Measurements from ENCODE around the gene SAXO2. TPM values are rescaled to one million over a fixed set of nuclear protein-coding genes. Genes with fewer than 3 reads are reported as not detected.

SAXO2 gene
- total RNA-seq, 6 experiments from 2014 or later, result 1.1 to 2.1 (median 1.4) TPM

GRCh38 chr15:82300883-82301282 lies 38.3 kb downstream of the SAXO2 start:
- no peaks in the 10 kb centered on the region for H3K36me3 Mint-ChIP-seq (ENCODE audit: low read depth)
- peaks cover 13% of the 10 kb centered on the region for H3K4me1 Mint-ChIP-seq (ENCODE audit: low read depth)
- no peak for TF ChIP-seq CTCF (IDR thresholded peaks at IDR 0.05)
- no peak for DNase-seq
- H3K27me3 Mint-ChIP-seq (ENCODE audit: insufficient read depth), result peaks cover 15% of the 10 kb centered on the region
- no peaks in the 10 kb centered on the region for H3K9me3 Mint-ChIP-seq
- no peak overlapping the region for H3K27ac Mint-ChIP-seq
- H3K4me3 Mint-ChIP-seq, result no peak overlapping the region

GRCh38 chr15:82301296-82302016 lies 38.8 kb downstream of the SAXO2 start:
- Mint-ChIP-seq H3K4me3 (no peak overlapping the region), H3K27ac (no peak overlapping the region), H3K9me3 (no peaks in the 10 kb centered on the region), H3K36me3 (ENCODE audit: low read depth) (no peaks in the 10 kb centered on the region), H3K4me1 (ENCODE audit: low read depth) (peaks cover 13% of the 10 kb centered on the region), H3K27me3 (ENCODE audit: insufficient read depth) (peaks cover 15% of the 10 kb centered on the region)
- no peak for TF ChIP-seq CTCF (IDR thresholded peaks at IDR 0.05)
- no peak for DNase-seq

- TF ChIP-seq CTCF (IDR thresholded peaks at IDR 0.05), result no peak
- H3K4me1 Mint-ChIP-seq (ENCODE audit: low read depth), result peaks cover 13% of the 10 kb centered on the region
- H3K27me3 Mint-ChIP-seq (ENCODE audit: insufficient read depth), result peaks cover 24% of the 10 kb centered on the region
- H3K9me3 Mint-ChIP-seq, result no peaks in the 10 kb centered on the region
- DNase-seq, result no peak
- H3K4me3 Mint-ChIP-seq, result no peak overlapping the region
- H3K27ac Mint-ChIP-seq, result no peak overlapping the region
- H3K36me3 Mint-ChIP-seq (ENCODE audit: low read depth), result no peaks in the 10 kb centered on the region
Observed at GRCh38 chr15:82303956-82304777, 41.5 kb downstream of the SAXO2 start.

GRCh38 chr15:82304778-82305090 lies 42.1 kb downstream of the SAXO2 start:
- H3K27ac Mint-ChIP-seq, result no peak overlapping the region
- H3K27me3 Mint-ChIP-seq (ENCODE audit: insufficient read depth), result peaks cover 25% of the 10 kb centered on the region
- no peaks in the 10 kb centered on the region for H3K36me3 Mint-ChIP-seq (ENCODE audit: low read depth)
- H3K4me1 Mint-ChIP-seq (ENCODE audit: low read depth), result peaks cover 13% of the 10 kb centered on the region
- no peaks in the 10 kb centered on the region for H3K9me3 Mint-ChIP-seq
- DNase-seq, result no peak
- no peak overlapping the region for H3K4me3 Mint-ChIP-seq
- no peak for TF ChIP-seq CTCF (IDR thresholded peaks at IDR 0.05)

- H3K27ac Mint-ChIP-seq, result no peak overlapping the region
- peaks cover 4% of the 10 kb centered on the region; the same call in 1 of the 2 replicates for H3K36me3 Mint-ChIP-seq (ENCODE audit: low read depth)
- peaks cover 7% of the 10 kb centered on the region for H3K4me1 Mint-ChIP-seq (ENCODE audit: low read depth)
- DNase-seq, result no peak
- H3K9me3 Mint-ChIP-seq, result peaks cover 4% of the 10 kb centered on the region
- TF ChIP-seq CTCF (IDR thresholded peaks at IDR 0.05), result no peak
- H3K27me3 Mint-ChIP-seq (ENCODE audit: insufficient read depth), result peaks cover 33% of the 10 kb centered on the region
- H3K4me3 Mint-ChIP-seq, result no peak overlapping the region
Observed at GRCh38 chr15:82305621-82306048, 43.0 kb downstream of the SAXO2 start.
